Right lobe of liver (tissue), 4 donors: ENCODE data around the gene KCNK13.

Experiments
- POLR2A ChIP-seq: fragments of 450-650 bp; IDR thresholded peaks from one replicate; pipeline ENCODE4 v1.6.1; 2017; ENCODE audit warnings: antibody characterized with exemption, mild to moderate bottlenecking
- TF ChIP-seq, protein P1 (sequence below), 4 donors: fragments of 200-600 bp in 3 of 4; fragments of 450-650 bp in 1 of 4; IDR thresholded peaks; one replicate each; pipeline versions ENCODE4 v1.5.1 to v1.8.0; 2016 to 2022; ENCODE audit warnings: antibody characterized with exemption in 4 of 4, mild to moderate bottlenecking in 2 of 4
- donor health status: DM: no; HTN: no; CAD: no.
- donor health status: DM: no; HTN: no; CAD: no.
- donor health status: DM: no; HTN: yes; CAD: no.

DNA sequence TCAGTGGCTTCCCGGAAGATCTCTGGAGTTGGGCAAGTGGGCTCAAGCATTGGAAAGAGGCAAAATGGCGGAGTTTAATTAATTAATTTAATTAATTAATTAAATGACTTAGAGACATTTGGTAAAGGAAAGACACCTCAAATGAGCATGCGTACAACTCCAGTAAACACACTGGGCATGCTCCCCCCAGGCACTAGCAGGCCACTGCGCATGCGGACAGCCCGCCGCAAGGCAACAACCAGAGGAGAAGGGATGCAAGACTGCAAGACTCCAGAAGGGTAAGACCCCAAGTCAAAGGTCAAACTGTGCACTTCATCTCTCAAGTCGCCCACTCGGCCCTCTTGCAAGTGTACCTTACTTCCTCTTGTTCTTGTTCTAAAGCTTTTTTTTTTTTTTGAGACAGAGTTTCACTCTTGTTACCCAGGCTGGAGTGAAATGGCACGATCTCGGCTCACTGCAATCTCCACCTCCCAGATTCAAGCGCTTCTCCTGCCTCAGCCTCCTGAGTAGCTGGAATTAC lies 136.8 kb downstream of the KCNK13 start:
- no peak for TF ChIP-seq POLR2A
- TF ChIP-seq, protein P1, sequence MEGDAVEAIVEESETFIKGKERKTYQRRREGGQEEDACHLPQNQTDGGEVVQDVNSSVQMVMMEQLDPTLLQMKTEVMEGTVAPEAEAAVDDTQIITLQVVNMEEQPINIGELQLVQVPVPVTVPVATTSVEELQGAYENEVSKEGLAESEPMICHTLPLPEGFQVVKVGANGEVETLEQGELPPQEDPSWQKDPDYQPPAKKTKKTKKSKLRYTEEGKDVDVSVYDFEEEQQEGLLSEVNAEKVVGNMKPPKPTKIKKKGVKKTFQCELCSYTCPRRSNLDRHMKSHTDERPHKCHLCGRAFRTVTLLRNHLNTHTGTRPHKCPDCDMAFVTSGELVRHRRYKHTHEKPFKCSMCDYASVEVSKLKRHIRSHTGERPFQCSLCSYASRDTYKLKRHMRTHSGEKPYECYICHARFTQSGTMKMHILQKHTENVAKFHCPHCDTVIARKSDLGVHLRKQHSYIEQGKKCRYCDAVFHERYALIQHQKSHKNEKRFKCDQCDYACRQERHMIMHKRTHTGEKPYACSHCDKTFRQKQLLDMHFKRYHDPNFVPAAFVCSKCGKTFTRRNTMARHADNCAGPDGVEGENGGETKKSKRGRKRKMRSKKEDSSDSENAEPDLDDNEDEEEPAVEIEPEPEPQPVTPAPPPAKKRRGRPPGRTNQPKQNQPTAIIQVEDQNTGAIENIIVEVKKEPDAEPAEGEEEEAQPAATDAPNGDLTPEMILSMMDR (IDR thresholded peaks at IDR 0.05): no peak
